Peyer's patch (tissue), 4 donors: Measurements from ENCODE around the gene TEX35. TPM values are rescaled to one million over a fixed set of nuclear protein-coding genes. Genes with fewer than 3 reads are reported as not detected.
A peak's percentile ranks its signal among the peaks of the same experiment; 100 is the strongest.

ENCODE experiments used
- DNase-seq, 3 donors: peaks; one replicate each; pipeline ENCODE4 v3.0.0-alpha.2; 2017 to 2019
- H3K27ac ChIP-seq, 4 donors: fragments of 200-600 bp; sonication (generic); one replicate each; pipeline ENCODE4 v1.5.1; 2016 to 2019
- H3K27me3 ChIP-seq, 2 donors: fragments of 200-600 bp; sonication (generic); one replicate each; pipeline ENCODE4 v1.5.1; 2019
- H3K36me3 ChIP-seq, 3 donors: fragments of 200-600 bp; sonication (generic); one replicate each; pipeline ENCODE4 v1.5.1; 2016 to 2019
- H3K4me1 ChIP-seq, 4 donors: fragments of 200-600 bp; sonication (generic); one replicate each; pipeline ENCODE4 v1.5.1; 2016 to 2019
- H3K4me3 ChIP-seq, 4 donors: fragments of 200-600 bp; sonication (generic); 1 replicate in 3 of 4; 2 replicates in 1 of 4; pipeline ENCODE4 v1.5.1; 2016 to 2019; ENCODE audit warnings: mild to moderate bottlenecking in 1 of 4
- H3K9me3 ChIP-seq, 4 donors: fragments of 200-600 bp; sonication (generic); one replicate each; pipeline ENCODE4 v1.5.1; 2016 to 2019; ENCODE audit warnings: mild to moderate bottlenecking in 1 of 4
- CTCF ChIP-seq, 6 experiments: fragments of 450-650 bp in 4 of 6; fragments of 200-600 bp in 2 of 6; sonication (generic) in 1 of 6; IDR thresholded peaks; one replicate each; pipeline ENCODE4 v1.5.1; 2017 to 2019; ENCODE audit warnings: antibody characterized with exemption in 6 of 6, mild to moderate bottlenecking in 3 of 6, moderate library complexity in 1 of 6
- POLR2A ChIP-seq, 2 donors: fragments of 450-650 bp; IDR thresholded peaks; one replicate each; pipeline ENCODE4 v1.5.1; 2017; ENCODE audit warnings: antibody characterized with exemption in 2 of 2, mild to moderate bottlenecking in 2 of 2, moderate library complexity in 2 of 2
- total RNA-seq, 4 donors: library from RNA; depleted of rRNA; stranded (reverse); fragments of >200 nt; gene quantifications; one replicate each; pipeline ENCODE4 v1.1.0, GENCODE V29; 2016

The TEX35 gene
- total RNA-seq, 4 donors from 2014 or later, result not detected

GRCh38 chr1:178509414-178510007 lies 3.4 kb upstream of the TEX35 start:
- TF ChIP-seq CTCF (IDR thresholded peaks at IDR 0.05) (no peak), POLR2A (IDR thresholded peaks at IDR 0.05) (no peak)
- no peaks in the 10 kb centered on the region for H3K9me3 ChIP-seq
- H3K36me3 ChIP-seq, result no peaks in the 10 kb centered on the region
- no peaks in the 10 kb centered on the region for H3K4me1 ChIP-seq
- H3K4me3 ChIP-seq, result no peak overlapping the region
- H3K27ac ChIP-seq, result no peak overlapping the region
- H3K27me3 ChIP-seq, result no peaks in the 10 kb centered on the region
- no peak for DNase-seq

- H3K27ac ChIP-seq, result no peak overlapping the region
- no peaks in the 10 kb centered on the region for H3K36me3 ChIP-seq
- H3K4me1 ChIP-seq, result no peaks in the 10 kb centered on the region
- TF ChIP-seq POLR2A (IDR thresholded peaks at IDR 0.05) (no peak), CTCF (IDR thresholded peaks at IDR 0.05) (no peak)
- DNase-seq, result no peak
- H3K27me3 ChIP-seq, result no peaks in the 10 kb centered on the region
- no peaks in the 10 kb centered on the region for H3K9me3 ChIP-seq
- no peak overlapping the region for H3K4me3 ChIP-seq
These were observed 2.8 kb upstream of the TEX35 start for GRCh38 chr1:178510155-178510554.

GRCh38 chr1:178513278-178513983 lies 522 bp downstream of the TEX35 start:
- Histone ChIP-seq H3K4me1 (no peaks in the 10 kb centered on the region), H3K36me3 (no peaks in the 10 kb centered on the region), H3K9me3 (no peaks in the 10 kb centered on the region), H3K27ac (no peak overlapping the region), H3K27me3 (no peaks in the 10 kb centered on the region), H3K4me3 (no peak overlapping the region)
- DNase-seq, result peak in 1 of 3 donors; percentile 37
- peak in 2 of 6 experiments; percentile 5 to 13 for TF ChIP-seq CTCF (IDR thresholded peaks at IDR 0.05)
- no peak for TF ChIP-seq POLR2A (IDR thresholded peaks at IDR 0.05)

GRCh38 chr1:178516110-178516509 lies 3.2 kb downstream of the TEX35 start:
- Histone ChIP-seq H3K4me1 (no peaks in the 10 kb centered on the region), H3K27me3 (no peaks in the 10 kb centered on the region), H3K4me3 (no peak overlapping the region), H3K36me3 (no peaks in the 10 kb centered on the region), H3K27ac (no peak overlapping the region), H3K9me3 (no peaks in the 10 kb centered on the region)
- TF ChIP-seq POLR2A (IDR thresholded peaks at IDR 0.05) (no peak), CTCF (IDR thresholded peaks at IDR 0.05) (no peak)
- DNase-seq, result no peak

- no peaks in the 10 kb centered on the region for H3K9me3 ChIP-seq
- H3K4me3 ChIP-seq, result no peak overlapping the region
- no peaks in the 10 kb centered on the region for H3K27me3 ChIP-seq
- H3K27ac ChIP-seq, result no peak overlapping the region
- peak in 1 of 3 donors; percentile 43 for DNase-seq
- no peak for TF ChIP-seq POLR2A (IDR thresholded peaks at IDR 0.05)
- no peak for TF ChIP-seq CTCF (IDR thresholded peaks at IDR 0.05)
- H3K4me1 ChIP-seq, result no peaks in the 10 kb centered on the region
- H3K36me3 ChIP-seq, result no peaks in the 10 kb centered on the region
These were observed 6.0 kb downstream of the TEX35 start for GRCh38 chr1:178518894-178519293.
